Measurements from ENCODE around the gene GBF1.
A peak's percentile ranks its signal among the peaks of the same experiment; 100 is the strongest.

Gene GBF1

DNA sequence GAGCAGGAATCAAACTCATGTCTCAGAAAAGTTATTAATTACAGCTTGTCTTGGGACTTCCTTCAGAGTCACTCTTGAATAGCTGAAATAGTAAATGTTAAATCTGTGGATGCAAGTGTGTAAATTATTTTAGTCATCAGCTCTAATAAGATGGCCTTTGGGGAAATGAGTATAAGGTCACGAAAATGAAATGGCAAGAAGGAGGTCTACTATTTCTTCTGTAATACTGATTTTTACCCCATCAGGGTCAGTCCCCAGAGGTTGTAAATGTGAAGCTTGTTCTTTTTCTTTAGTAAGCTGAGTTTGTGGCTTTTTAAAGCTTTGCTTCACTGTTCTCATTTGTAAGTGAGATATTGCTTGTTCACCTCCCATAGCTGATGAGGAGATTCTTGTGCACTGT is 63.9 kb downstream of the GBF1 start:
- no peak for DNase-seq

DNA sequence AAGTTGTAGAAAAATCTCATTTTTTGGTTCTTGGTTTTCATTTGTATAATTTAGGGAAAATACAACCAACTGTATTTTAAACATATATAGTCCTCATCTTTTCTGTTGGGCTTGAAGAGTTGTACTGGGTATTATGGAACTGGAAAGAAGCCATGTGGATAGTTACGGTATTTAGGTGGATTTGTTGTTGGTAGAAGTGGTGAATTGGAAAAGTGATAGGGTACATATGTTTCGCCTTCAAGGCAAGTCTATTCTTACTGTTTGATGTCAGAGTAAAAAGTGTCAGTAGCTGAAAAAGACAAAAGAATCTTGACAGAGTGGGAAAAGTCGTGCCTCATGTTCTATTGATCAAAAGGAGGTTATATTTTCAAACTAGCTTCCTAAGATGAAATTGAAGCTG is 64.6 kb downstream of the GBF1 start:
- DNase-seq, result no peak

DNA sequence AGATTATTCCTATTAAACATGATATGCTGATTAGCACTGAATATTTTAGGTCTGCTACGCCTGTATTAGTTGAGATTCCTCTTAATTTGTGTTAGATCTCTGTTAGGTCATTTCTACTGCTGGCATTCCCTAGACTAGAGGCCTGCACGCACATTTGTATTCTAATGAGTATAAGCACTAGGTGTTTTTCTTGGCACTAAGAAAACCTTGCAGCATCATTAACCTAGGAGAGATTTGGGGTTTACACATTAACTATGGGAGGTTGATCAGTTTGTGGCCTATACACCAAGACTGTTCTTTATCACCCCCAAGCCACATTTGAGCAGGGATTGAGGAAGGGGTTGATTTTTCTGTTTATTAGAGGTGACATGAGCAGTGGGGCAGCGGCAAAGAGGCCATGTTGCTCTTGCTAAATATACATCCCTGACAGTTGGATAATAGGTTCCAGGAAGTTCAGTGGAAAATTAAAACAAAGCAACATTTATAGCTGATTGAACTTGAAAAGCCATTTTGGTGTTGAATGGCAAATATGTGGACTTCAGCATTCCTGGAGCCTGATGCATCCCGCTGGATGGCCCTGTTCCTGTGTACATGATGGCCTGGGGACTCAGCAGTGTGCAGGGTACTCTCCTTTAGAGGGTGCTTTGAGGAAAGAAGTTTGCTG is 65.2 kb downstream of the GBF1 start:
- peak; percentile 85 for DNase-seq

DNA sequence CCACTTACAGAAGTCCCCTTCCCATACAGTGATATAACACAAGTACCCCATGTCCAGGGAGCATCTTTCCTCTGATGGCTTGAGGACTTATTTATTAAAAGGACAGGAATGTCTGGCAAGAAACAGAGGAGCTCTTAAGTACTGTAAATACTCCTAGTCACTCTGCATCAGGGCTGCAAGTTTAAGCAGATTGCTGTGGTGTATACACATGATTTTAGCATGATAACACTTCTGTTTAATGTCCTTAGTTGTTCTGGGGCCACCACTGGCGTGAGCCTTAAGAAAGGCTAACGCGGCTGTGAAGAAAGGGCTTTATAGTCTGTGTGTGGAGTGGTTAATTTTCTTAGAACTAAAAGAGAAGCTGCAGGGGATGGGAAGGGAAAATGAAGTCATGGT is 65.7 kb downstream of the GBF1 start:
- no peak for DNase-seq

DNA sequence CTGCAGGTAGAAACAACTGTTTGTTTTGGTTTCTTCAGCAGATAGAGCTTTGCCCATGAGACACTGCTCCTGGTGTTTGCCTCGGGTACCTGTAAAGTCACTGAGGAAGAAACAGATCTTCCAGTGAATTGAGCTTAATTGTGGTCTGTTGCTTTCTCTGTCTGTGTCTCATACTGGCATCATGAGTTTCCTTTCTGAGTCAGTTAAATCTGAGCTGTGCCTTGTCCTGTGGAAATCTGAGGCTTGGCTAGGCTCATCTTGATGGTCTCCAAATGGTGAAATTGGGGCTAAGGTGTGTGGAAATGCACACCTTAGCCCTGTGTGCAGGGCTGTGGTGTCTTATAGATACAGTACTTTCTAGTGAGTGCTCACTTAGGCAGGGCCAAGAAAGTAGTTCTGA is 67.4 kb downstream of the GBF1 start:
- peak; percentile 8 for DNase-seq

DNA sequence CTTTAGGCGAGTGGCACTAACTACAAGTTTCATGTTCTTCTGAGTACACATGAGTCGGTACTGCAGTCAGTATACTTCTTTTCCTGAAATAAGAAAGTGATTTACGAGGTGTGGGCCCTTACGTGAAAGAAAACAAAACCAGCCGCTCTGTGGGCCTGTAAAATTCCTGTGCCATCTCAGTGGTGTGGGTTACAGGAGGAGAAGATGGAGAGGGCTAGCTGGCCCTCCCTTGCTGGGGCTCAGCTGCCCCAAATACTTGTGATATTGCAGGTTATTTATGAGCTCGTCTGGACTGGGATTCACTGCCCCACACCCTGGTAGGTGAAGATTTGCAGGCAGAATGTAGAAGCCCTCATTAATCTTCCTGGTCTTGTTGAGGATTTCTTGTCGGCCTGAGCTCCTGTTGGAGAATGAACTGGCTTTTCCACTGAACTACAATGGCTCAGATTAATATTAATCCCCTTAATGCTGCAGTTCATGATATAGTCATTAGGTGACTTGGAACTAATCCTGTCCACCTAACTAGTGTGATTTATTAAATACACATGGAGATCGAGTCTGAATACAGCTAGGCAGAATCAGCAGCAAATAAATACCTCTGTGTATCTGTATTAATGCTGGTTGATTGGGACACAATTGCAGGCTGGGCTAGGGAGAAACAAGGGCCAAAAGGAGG is 68.0 kb downstream of the GBF1 start:
- no peak for DNase-seq

DNA sequence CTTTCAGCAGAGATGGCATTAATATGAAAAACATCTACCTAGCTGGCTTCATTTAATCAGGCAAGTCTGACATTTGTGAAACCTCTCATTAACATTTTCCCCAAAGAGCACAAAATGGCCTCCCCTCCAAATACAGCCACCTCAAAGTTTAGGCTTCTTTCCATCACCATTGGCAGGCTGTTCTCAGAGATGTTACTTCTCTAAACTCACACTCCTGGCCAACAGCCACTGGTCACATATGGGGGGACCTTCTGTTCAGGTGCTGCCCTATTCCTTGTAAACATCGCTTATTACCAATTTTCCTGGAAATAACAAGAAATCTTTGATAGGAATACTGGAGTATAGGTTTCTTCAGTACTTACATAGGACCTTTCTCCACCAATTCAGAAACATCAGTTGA is 69.5 kb downstream of the GBF1 start:
- no peak for DNase-seq

DNA sequence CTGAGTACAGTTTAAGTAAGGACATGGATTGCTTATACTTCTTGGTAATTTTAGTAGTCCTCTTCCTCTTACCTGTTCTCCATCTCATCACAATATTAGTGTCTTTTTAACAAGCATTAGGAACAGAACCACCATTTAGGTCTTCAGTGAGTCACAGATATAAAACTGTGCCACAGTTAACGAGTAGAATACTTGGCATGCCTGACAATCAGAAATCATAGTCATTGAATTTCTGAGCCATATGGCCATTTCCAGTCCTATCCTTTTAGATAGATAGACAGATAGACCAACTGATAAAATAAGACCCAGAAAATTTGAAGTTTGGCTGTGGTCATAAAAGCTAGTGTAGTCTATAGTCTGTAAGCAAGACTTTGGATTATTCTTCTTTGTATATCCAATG is 71.1 kb downstream of the GBF1 start:
- DNase-seq, result no peak

DNA sequence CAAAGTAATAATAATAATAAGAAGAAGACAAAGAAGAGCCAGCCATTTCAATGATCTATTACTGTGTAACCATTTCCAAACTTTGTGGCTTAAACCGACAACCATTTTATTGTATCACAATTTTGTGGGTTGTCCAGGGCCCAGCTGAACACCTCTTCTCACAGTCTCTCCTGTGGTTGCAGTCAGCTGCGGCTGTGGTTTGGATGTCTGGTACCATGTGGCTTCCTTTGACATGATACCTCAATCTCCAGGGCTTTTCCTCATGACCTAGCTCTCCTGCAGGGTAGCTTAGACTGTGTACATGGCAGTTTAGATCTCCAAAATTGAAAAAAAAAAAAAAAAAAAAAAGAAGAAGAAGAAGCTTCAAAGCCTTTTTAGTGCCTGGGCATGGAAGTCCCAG is 77.6 kb downstream of the GBF1 start:
- DNase-seq, result no peak

DNA sequence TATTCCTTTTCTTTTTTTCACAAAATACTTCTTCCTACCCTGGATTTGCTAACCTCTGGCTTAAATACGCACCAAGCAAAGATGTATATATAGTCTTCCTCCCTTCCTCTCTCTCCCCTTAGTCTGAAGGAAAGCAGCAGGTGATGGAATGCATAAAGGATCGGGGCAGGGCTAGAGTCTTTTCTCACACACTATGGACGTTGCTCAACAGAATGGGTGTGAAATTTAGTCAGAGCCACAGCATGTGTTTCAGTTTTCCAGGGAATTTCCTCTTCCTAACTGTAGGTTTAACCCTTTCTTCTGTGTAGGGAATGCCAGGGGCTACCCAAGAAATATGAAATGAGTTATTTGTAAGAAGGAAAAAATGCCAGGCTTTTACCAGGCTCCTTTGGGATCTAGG is 78.7 kb downstream of the GBF1 start:
- DNase-seq, result peak; percentile 36

DNA sequence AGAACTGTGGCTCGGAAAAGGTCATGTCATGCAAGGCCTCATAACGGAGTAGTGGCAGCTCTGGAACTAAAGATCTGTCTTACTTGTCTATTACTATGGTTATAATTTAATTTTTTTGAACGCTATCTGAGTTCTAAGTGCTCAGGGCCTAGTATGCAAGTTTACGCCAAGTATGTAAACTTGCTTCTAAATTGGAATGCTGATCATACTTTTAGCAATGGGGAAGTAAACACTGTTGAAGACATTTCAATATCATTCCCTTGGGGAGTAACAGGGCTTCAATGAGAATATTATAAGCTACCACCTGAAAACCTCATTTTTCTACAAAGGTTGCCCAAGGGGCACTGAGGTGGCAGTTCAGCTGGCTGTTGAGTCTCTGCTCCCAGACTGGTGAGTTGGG is 80.7 kb downstream of the GBF1 start:
- no peak for DNase-seq

DNA sequence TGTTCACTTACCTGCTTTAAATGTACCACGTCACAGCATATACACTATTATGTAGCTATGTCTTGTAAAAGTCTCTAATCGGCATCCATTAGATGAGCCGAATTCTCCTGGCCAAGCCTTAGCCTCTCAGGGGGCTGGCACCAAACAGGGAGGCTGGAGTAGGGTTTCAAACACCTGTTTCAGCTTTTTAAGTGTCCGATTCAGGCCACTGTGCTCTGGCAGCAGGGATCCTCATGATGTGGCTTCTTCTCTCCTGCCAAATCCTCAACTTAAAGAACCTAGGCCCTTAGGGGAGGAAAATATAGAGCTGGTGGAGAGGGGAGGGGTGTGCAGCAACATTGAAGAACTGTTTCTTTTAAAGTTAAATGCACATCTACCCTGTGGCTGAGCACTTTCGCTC is 81.7 kb downstream of the GBF1 start:
- DNase-seq, result no peak

DNA sequence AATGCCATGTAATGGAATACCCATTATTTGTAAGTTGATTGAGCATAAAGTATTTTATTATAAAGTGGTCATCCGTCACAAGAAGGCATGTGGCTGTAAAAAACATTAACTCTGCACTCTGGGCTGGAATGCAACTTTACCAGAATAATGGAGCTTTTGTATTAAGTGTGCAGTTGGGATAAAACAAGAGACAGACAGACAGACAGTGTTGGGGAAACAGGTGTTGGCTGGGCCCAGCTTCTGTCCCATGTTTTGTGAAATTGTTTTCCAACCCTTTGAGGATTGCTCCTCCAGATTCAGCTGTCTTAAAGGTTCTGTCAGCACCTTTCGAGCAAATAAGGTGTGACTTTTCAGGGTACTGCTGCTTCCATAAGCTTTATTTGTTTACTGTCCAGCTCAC is 82.3 kb downstream of the GBF1 start:
- no peak for DNase-seq

DNA sequence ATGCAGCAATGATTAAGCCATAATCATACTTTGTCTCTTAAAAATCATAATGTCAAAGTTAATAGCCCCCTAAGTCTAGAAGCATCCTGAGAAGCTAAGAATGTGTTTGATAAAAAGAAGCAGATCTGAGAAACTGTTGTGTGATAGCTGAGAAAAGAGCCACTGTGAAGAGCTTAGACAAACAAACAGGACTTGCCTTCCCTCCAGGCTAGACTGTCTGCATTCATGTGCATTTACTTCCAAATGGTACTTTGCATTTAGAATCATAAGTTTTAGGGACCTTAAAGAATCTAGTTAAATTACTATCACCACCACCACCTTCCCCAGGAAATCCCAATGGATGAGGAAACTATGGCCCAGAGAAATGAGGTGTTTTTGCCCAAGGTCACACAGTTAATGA is 87.4 kb downstream of the GBF1 start:
- DNase-seq, result no peak

DNA sequence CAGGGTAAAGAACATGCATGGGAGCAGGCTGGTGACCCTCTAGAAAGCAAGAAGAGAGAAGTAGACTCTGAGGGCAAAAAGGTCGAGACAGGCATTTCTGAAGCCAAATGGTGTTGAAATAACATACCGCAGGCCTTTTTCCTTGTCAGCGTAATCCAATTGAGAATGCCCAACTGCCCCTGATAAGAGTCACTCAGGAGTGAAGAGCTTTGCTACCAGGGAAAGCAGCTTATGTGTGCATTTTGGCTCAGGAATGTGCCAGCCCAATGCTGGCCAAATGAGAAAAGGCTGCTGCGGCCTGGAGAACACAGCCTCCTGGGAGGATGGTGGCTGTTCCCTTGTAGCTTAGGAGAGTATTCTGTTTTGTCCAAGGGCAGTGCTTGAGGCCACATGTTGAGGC is 88.8 kb downstream of the GBF1 start:
- no peak for DNase-seq

DNA sequence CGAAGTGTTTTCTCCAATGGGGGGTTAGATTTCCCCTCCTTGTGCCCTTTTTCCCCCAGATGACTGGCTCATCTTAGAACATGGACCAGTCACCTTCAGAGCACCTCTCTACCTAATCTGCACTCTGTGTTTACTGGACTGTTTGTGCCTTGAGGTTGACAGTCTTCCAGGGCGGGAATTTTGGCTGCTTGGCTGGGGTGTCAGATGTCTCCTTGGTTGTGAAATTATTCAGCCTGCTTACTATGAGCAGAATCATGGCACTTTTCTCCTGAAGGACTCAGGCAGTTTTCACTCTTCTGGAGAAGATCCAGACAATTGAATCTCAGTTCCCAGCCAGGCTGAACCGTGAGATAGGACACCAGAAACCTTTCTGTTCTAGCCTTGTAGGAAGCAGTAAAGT is 89.9 kb downstream of the GBF1 start:
- DNase-seq, result no peak

DNA sequence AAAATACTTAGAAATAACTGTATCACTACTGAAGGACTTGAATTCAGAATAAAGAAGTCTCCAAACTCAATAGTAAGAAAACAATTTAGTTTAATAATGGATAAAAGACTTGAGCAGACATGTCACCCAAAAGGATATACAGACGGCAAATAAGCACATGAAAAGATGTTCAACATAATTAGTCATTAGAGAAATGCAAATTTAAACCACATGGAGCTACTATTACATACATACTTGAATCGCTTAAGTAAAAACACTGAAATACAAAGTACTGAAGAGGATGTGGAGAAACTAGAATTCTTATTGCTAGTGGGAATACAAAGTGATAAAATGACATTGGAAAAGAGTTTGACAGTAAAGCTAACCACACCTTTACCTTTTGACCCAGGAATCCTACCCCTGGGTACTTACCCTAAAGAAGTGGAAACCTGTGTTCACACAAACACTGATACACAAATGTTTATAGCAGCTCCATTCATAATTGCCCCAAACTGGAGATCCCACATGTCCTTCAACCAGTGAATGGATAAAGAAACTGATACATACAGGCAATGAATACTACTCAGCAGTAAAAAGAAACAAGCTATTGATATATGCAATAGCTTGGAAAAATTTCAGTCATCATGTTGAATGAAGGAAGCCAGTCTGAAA is 95.8 kb downstream of the GBF1 start:
- DNase-seq, result no peak

DNA sequence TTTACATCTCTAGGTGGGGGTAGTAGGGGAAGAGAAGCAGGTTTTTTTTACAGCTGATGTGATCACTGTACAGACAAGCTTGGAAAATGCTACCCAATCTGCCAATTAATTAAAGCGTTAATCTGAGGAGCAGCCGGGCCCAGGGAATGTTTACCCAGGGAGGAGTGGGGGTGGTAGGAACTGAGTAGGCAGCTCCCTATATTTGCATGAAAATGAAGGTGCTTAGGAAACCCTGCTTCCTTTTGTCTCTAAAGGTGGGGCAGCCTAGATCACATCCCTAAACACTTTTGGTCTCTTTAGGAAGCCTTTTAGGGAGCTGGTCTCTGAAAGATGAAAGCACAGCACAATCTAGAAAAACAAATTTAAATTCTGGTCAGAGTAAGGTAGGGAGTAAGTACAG is 97.1 kb downstream of the GBF1 start:
- no peak for DNase-seq

DNA sequence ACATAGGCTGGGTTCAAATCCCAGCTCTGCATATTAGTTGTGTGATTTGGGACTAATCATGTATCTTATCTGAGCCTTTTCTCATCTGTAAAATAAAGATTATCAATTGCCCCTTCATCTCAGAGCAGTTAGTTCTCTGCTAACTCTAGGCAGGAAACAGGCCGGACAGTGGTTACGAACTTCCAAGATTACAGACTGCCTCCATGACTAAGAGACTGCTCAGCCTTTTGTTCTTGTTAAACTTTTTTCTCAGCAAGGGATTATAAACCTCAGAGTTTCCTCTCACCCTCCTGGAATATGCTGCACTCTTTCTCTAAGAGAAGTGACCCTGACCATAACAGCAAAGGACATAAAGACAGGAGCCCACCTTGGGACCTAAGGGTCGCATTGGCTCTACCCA is 97.6 kb downstream of the GBF1 start:
- DNase-seq, result peak; percentile 82

DNA sequence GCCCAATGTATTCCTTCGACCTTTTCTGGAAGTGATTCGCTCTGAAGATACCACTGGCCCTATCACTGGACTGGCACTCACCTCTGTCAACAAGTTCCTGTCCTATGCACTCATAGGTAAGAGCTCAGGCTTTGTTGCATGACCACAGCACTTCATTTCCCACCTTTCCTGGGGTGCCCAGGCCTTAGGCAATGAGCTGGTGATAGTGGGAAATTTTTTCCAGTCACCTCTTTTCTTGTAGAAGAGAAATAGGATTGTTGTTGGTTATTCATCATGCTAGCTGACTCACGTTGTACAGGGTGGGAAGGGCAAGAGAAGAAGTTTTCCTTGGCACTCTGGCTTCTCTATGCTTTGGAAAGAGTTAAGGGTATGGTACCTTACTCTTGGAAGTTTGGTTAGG is 98.7 kb downstream of the GBF1 start:
- DNase-seq, result peak; percentile 48

DNA sequence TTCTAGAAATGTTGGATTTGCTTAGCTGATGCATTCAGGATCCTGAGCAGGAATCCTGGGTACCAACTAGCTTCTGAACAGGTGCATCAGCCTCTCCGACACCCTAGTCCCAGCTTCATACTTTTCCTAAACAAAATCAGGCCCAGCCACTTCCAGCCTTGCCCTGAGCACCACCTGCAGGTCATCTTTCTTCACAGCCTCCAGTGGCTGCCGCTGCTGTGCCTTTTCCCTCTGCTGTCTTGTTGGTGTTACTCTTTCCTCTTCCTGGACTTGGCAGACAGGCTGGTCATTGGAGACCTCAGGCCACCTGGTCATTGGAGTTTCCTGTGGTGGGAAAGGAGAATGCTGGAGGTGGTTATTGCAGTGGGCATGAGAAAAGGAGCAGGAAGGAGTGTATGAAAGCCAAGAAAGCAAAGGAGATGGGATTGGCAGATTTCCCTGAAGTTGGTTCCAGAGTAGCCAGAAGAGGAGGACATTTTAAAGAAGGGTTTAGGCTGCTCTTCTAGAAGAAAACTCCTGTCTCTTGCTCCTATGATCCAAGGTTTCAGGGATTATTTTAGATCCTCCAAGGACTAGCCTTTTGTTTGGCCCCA is 102.0 kb downstream of the GBF1 start:
- DNase-seq, result peak; percentile 36

DNA sequence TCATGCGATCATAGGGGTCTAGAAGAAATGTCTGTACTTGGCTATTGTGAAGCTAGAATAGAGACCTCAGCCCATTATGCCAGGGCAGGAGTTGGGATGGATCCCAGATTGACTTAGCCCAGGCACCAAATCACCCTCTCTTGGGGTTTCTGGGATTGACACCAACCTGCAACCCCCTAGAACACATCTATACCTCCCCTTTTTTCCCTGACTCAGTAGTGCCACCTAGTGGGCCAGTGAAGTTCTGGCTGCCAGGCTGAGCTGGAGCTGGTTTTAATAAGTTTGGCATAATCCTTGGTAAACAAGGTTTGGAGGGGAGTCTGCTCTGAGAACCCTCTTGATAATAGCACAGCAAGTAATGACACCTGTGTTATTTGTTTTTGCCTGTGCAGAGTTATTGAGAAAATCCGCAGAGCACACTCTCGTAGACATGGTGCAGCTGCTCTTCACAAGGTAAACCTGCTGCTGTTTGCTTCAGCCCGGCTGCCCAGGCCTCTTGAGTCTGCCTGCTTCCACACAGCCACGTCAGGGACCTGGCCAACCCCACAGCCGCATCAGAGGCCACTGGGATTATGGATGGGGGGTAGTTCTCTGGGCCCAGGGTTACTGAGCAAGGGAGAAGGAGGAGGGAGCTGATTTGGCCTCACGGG is 106.9 kb downstream of the GBF1 start:
- peak; percentile 64 for DNase-seq

DNA sequence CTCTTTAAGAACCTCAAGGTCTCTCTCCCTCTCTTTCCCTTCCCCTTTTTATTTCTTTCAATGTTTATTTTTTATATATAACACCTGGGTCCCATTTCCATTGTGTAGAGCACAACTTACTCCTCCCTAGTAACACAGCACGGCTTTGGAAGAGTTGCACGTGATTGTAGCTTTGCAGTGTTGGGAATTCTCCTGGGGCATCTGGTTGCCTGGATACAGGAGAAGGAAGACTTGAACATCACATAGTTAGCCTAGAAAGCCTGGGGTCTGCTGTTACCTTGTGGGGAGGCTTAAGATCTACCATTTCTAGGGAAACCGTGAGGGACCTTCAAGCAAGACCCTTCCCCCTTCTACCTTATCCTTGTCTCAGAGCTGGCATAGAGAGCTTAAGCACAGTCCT is 109.1 kb downstream of the GBF1 start:
- no peak for DNase-seq
